Esophagus muscularis mucosa (tissue), 4 donors: ENCODE results near the gene RPP25L. TPM values are rescaled to one million over a fixed set of nuclear protein-coding genes. Genes with fewer than 3 reads are reported as not detected.
A peak's percentile ranks its signal among the peaks of the same experiment; 100 is the strongest.

Experiments
- DNase-seq: peaks from one replicate; pipeline ENCODE4 v3.0.0-alpha.2; 2017; ENCODE audit errors: extremely low spot score
- H3K27ac ChIP-seq, 4 donors: fragments of 200-600 bp; sonication (generic); replicated peaks in 1 of 4; 1 replicate in 3 of 4; 2 replicates in 1 of 4; pipeline ENCODE4 v1.5.1; 2016 to 2019; ENCODE audit warnings: mild to moderate bottlenecking in 1 of 4
- H3K27me3 ChIP-seq, 4 donors: fragments of 200-600 bp; sonication (generic); one replicate each; pipeline versions ENCODE4 v1.5.1 to v1.6.0; 2016 to 2019
- H3K36me3 ChIP-seq, 4 donors: fragments of 200-600 bp; sonication (generic); one replicate each; pipeline ENCODE4 v1.5.1; 2016 to 2019
- H3K4me1 ChIP-seq, 4 donors: fragments of 200-600 bp; sonication (generic); one replicate each; pipeline ENCODE4 v1.5.1; 2016 to 2019
- H3K4me3 ChIP-seq, 4 donors: fragments of 200-600 bp; sonication (generic); 1 replicate in 2 of 4; 2 replicates in 2 of 4; pipeline ENCODE4 v1.5.1; 2016 to 2019; ENCODE audit warnings: mild to moderate bottlenecking in 4 of 4, moderate library complexity in 1 of 4
- H3K9me3 ChIP-seq, 4 donors: fragments of 200-600 bp; sonication (generic); 1 replicate in 3 of 4; 2 replicates in 1 of 4; pipeline ENCODE4 v1.5.1; 2016 to 2019
- CTCF ChIP-seq, 3 experiments: fragments of 200-600 bp in 2 of 3; fragments of 450-650 bp in 1 of 3; sonication (generic) in 2 of 3; IDR thresholded peaks; one replicate each; pipeline ENCODE4 v1.5.1; 2017 to 2019; ENCODE audit warnings: antibody characterized with exemption in 3 of 3, mild to moderate bottlenecking in 2 of 3, moderate library complexity in 1 of 3
- EP300 ChIP-seq: sonication (generic); formaldehyde crosslinking; IDR thresholded peaks from one replicate; pipeline ENCODE4 v1.6.1; 2017; ENCODE audit warnings: antibody characterized with exemption
- POLR2A ChIP-seq: fragments of 450-650 bp; IDR thresholded peaks from one replicate; pipeline ENCODE4 v1.6.1; 2017; ENCODE audit warnings: antibody characterized with exemption, moderate library complexity, mild to moderate bottlenecking, low read depth
- POLR2AphosphoS5 ChIP-seq, 2 donors: sonication (generic); formaldehyde crosslinking; IDR thresholded peaks; one replicate each; pipeline ENCODE4 v1.6.1; 2017; ENCODE audit warnings: antibody characterized with exemption in 2 of 2
- WGBS: methylation state at CpG from one replicate; pipeline ENCODE4 v1.1.5; 2018; 5-methylcytosine and 5-hydroxymethylcytosine counted together
- intact Hi-C: fragments of 100-400 bp; cut with DNase I; formaldehyde crosslinking; loops from one replicate; pipeline ENCODE4 v1.15.1; 2023
- total RNA-seq, 4 donors: library from RNA; depleted of rRNA; stranded (reverse); fragments of >200 nt; gene quantifications; one replicate each; pipeline versions ENCODE4 v1.1.0 to v1.2.1, GENCODE V29; 2016

The RPP25L gene
- total RNA-seq, 4 donors from 2014 or later = 11.6 to 26.7 (median 20.2) TPM

GRCh38 chr9:34635556-34635955 lies 23.7 kb upstream of the RPP25L start:
- Histone ChIP-seq H3K4me1 (peaks cover 23 to 36% (median 34%) of the 10 kb centered on the region in 4 donors), H3K36me3 (peaks cover 0 to 14% (median 12%) of the 10 kb centered on the region in 4 donors), H3K9me3 (peaks cover 0 to 3% (median 0%) of the 10 kb centered on the region in 4 donors), H3K27ac (no peak overlapping the region), H3K4me3 (no peak overlapping the region), H3K27me3 (peaks cover 0 to 4% (median under 1%) of the 10 kb centered on the region in 4 donors)
- TF ChIP-seq POLR2AphosphoS5 (IDR thresholded peaks at IDR 0.05) = no peak
- no peak for TF ChIP-seq EP300
- no peak for TF ChIP-seq CTCF (IDR thresholded peaks at IDR 0.05)
- no peak for TF ChIP-seq POLR2A
- no peak for DNase-seq
- intact Hi-C loops = loop anchor here (2.0 kb wide), 1 partner anchor 21 kb away; no protein-coding TSS in a partner anchor
- whole genome bisulfite sequencing = 91% methylated on average over 14 of the region's 14 CpGs

- DNase-seq = no peak
- H3K4me1 ChIP-seq = peaks cover 23 to 36% (median 34%) of the 10 kb centered on the region in 4 donors
- peaks cover 0 to 14% (median 12%) of the 10 kb centered on the region in 4 donors for H3K36me3 ChIP-seq
- H3K9me3 ChIP-seq = peaks cover 0 to 3% (median 0%) of the 10 kb centered on the region in 4 donors
- intact Hi-C loops = loop anchor here (2.0 to 5.0 kb wide), 2 partner anchors 20 to 68 kb away; no protein-coding TSS in a partner anchor
- no peak overlapping the region for H3K4me3 ChIP-seq
- H3K27me3 ChIP-seq = peaks cover 0 to 9% (median 3%) of the 10 kb centered on the region in 4 donors
- WGBS = 85% methylated on average over 3 of the region's 3 CpGs
- TF ChIP-seq CTCF (IDR thresholded peaks at IDR 0.05) (no peak), POLR2AphosphoS5 (IDR thresholded peaks at IDR 0.05) (no peak), EP300 (no peak)
- H3K27ac ChIP-seq = no peak overlapping the region
Observed at GRCh38 chr9:34634551-34635248, 22.8 kb upstream of the RPP25L start.

- no peak overlapping the region for H3K4me3 ChIP-seq
- peaks cover 0 to 3% (median 0%) of the 10 kb centered on the region in 4 donors for H3K9me3 ChIP-seq
- H3K27me3 ChIP-seq = peaks cover 0 to 16% (median 6%) of the 10 kb centered on the region in 4 donors
- no peak for DNase-seq
- H3K4me1 ChIP-seq = peaks cover 23 to 42% (median 40%) of the 10 kb centered on the region in 4 donors
- peak in 1 of 2 donors; percentile 33 for TF ChIP-seq POLR2AphosphoS5 (IDR thresholded peaks at IDR 0.05)
- no peak for TF ChIP-seq POLR2A
- TF ChIP-seq EP300 = no peak
- peak; percentile 82 to 84 (median 84) for TF ChIP-seq CTCF (IDR thresholded peaks at IDR 0.05)
- H3K27ac ChIP-seq = no peak overlapping the region
- intact Hi-C loops = loop anchor here (2.0 to 5.0 kb wide), 2 partner anchors 19 to 68 kb away; no protein-coding TSS in a partner anchor
- 17% methylated on average over 3 of the region's 3 CpGs for WGBS
- H3K36me3 ChIP-seq = peaks cover 0 to 14% (median 12%) of the 10 kb centered on the region in 4 donors
Observed at GRCh38 chr9:34633851-34634550, 22.1 kb upstream of the RPP25L start.

GRCh38 chr9:34633166-34633565 lies 21.3 kb upstream of the RPP25L start:
- Histone ChIP-seq H3K27ac (no peak overlapping the region), H3K9me3 (peaks cover 0 to 3% (median 0%) of the 10 kb centered on the region in 4 donors), H3K4me3 (no peak overlapping the region), H3K36me3 (peaks cover 0 to 14% (median 12%) of the 10 kb centered on the region in 4 donors), H3K4me1 (peaks cover 22 to 44% (median 42%) of the 10 kb centered on the region in 4 donors), H3K27me3 (peaks cover 2 to 25% (median 10%) of the 10 kb centered on the region in 4 donors)
- DNase-seq = no peak
- intact Hi-C loops = loop anchor here (5.0 kb wide), 1 partner anchor 69 kb away; no protein-coding TSS in a partner anchor
- TF ChIP-seq POLR2AphosphoS5 (IDR thresholded peaks at IDR 0.05) (no peak), CTCF (IDR thresholded peaks at IDR 0.05) (no peak), EP300 (no peak), POLR2A (no peak)
- WGBS = 54% methylated on average over 5 of the region's 5 CpGs
